Activated CD4-positive, alpha-beta T cell treated with anti-CD3 and anti-CD28 coated beads, Interleukin-2, amount 10 ng/mL, durations not matched to agents 7 days and 5 days (primary cell): ENCODE measurements around the gene CCDC77. TPM values are rescaled to one million over a fixed set of nuclear protein-coding genes. Genes with fewer than 3 reads are reported as not detected.

Experiments
- CTCF ChIA-PET: fragments of 350-600 bp; sonication (Branson Sonifier 250); formaldehyde crosslinking; loops from one replicate; lab custom pipeline; 2021; ENCODE audit warnings: antibody characterized with exemption; lab: Charles Lee
- POLR2A ChIA-PET: fragments of 350-600 bp; sonication (Branson Sonifier 250); formaldehyde crosslinking; loops from one replicate; lab custom pipeline; 2021; ENCODE audit warnings: antibody characterized with exemption; lab: Charles Lee
- DNase-seq: peaks from one replicate; pipeline ENCODE4 v3.0.0-alpha.2; 2020
- H3K27ac Mint-ChIP-seq: one replicate; pipeline ENCODE4 v1.8.0; 2021; ENCODE audit warnings: mild to moderate bottlenecking, moderate library complexity, mixed read lengths
- H3K27me3 Mint-ChIP-seq: one replicate; pipeline ENCODE4 v1.8.0; 2021; ENCODE audit warnings: mixed read lengths
- H3K36me3 Mint-ChIP-seq: one replicate; pipeline ENCODE4 v1.8.0; 2021; ENCODE audit warnings: low read depth, mixed read lengths
- H3K4me1 Mint-ChIP-seq: one replicate; pipeline ENCODE4 v1.8.0; 2021; ENCODE audit warnings: mixed read lengths
- H3K4me3 Mint-ChIP-seq: one replicate; pipeline ENCODE4 v1.8.0; 2021; ENCODE audit warnings: mild to moderate bottlenecking, moderate library complexity, mixed read lengths
- H3K9me3 Mint-ChIP-seq: one replicate; pipeline ENCODE4 v1.8.0; 2021; ENCODE audit warnings: mixed read lengths
- total RNA-seq, 2 experiments: library from RNA; stranded (reverse); gene quantifications; one replicate each; pipeline ENCODE4 v1.2.3, GENCODE V29; 2021

The CCDC77 gene
- total RNA-seq, 2 experiments from 2014 or later = 14.6 TPM

GRCh38 chr12:459050-459429 lies 57.6 kb downstream of the CCDC77 start:
- ChIA-PET CTCF (no interaction called here), POLR2A (no interaction called here)
- Mint-ChIP-seq H3K4me1 (peaks cover 12% of the 10 kb centered on the region), H3K27ac (no peak overlapping the region), H3K4me3 (peak overlapping the region; percentile 68), H3K27me3 (peaks cover 78% of the 10 kb centered on the region), H3K9me3 (no peaks in the 10 kb centered on the region), H3K36me3 (no peaks in the 10 kb centered on the region)
- no peak for DNase-seq

GRCh38 chr12:459430-460258 lies 58.2 kb downstream of the CCDC77 start, which contains the start of gene B4GALNT3:
B4GALNT3 (plus strand) TSS chr12:459939; CDS start chr12:460377, 438 bp downstream.
- H3K4me3 Mint-ChIP-seq = peak within 1 kb of the TSS; percentile 68
- no peaks in the 10 kb centered on the region for H3K9me3 Mint-ChIP-seq
- H3K4me1 Mint-ChIP-seq = peaks cover 12% of the 10 kb centered on the region
- H3K36me3 Mint-ChIP-seq = no peaks in the 10 kb centered on the region
- no peak within 1 kb of the TSS for H3K27ac Mint-ChIP-seq
- ChIA-PET CTCF (no interaction called here), POLR2A (no interaction called here)
- DNase-seq = peak; percentile 26
- H3K27me3 Mint-ChIP-seq = peaks cover 80% of the 10 kb centered on the region

GRCh38 chr12:460261-461230 lies 59.1 kb downstream of the CCDC77 start:
- ChIA-PET CTCF (interaction anchor here (1.0 to 3.8 kb wide), 3 partner anchors 7 to 86 kb away, joined by 5 to 44 read pairs (median 5); no protein-coding TSS in a partner anchor), POLR2A (no interaction called here)
- DNase-seq = peak; percentile 38
- Mint-ChIP-seq H3K27me3 (peaks cover 77% of the 10 kb centered on the region), H3K4me1 (peaks cover 12% of the 10 kb centered on the region), H3K36me3 (no peaks in the 10 kb centered on the region), H3K27ac (no peak overlapping the region), H3K4me3 (peak overlapping the region; percentile 74), H3K9me3 (no peaks in the 10 kb centered on the region)

GRCh38 chr12:461425-461824 lies 60.0 kb downstream of the CCDC77 start:
- no peak for DNase-seq
- Mint-ChIP-seq H3K4me3 (peak overlapping the region; percentile 74), H3K36me3 (no peaks in the 10 kb centered on the region), H3K9me3 (no peaks in the 10 kb centered on the region), H3K4me1 (peaks cover 12% of the 10 kb centered on the region), H3K27ac (no peak overlapping the region), H3K27me3 (peaks cover 69% of the 10 kb centered on the region)
- POLR2A ChIA-PET = no interaction called here
- CTCF ChIA-PET = interaction anchor here (1.0 to 3.8 kb wide), 3 partner anchors 8 to 86 kb away, joined by 5 to 44 read pairs (median 5); no protein-coding TSS in a partner anchor

GRCh38 chr12:462936-463705 lies 61.7 kb downstream of the CCDC77 start:
- CTCF ChIA-PET = interaction anchor here (1.4 to 3.8 kb wide), 4 partner anchors 10 to 84 kb away, joined by 4 to 44 read pairs (median 4); no protein-coding TSS in a partner anchor
- DNase-seq = no peak
- H3K27me3 Mint-ChIP-seq = peaks cover 54% of the 10 kb centered on the region
- H3K27ac Mint-ChIP-seq = no peak overlapping the region
- H3K4me3 Mint-ChIP-seq = no peak overlapping the region
- peaks cover 12% of the 10 kb centered on the region for H3K4me1 Mint-ChIP-seq
- POLR2A ChIA-PET = no interaction called here
- H3K36me3 Mint-ChIP-seq = no peaks in the 10 kb centered on the region
- no peaks in the 10 kb centered on the region for H3K9me3 Mint-ChIP-seq

- DNase-seq = no peak
- Mint-ChIP-seq H3K9me3 (no peaks in the 10 kb centered on the region), H3K36me3 (no peaks in the 10 kb centered on the region), H3K27ac (no peak overlapping the region), H3K4me1 (peaks cover 5% of the 10 kb centered on the region), H3K4me3 (no peak overlapping the region), H3K27me3 (peaks cover 44% of the 10 kb centered on the region)
- CTCF ChIA-PET = interaction anchor here (0.5 to 3.8 kb wide), 5 partner anchors 11 to 247 kb away, joined by 3 to 44 read pairs (median 4); no protein-coding TSS in a partner anchor
- POLR2A ChIA-PET = no interaction called here
Observed at GRCh38 chr12:464484-465267, 63.2 kb downstream of the CCDC77 start.

GRCh38 chr12:466039-466438 lies 64.6 kb downstream of the CCDC77 start:
- Mint-ChIP-seq H3K4me3 (no peak overlapping the region), H3K27me3 (peaks cover 41% of the 10 kb centered on the region), H3K27ac (no peak overlapping the region), H3K4me1 (peaks cover 2% of the 10 kb centered on the region), H3K36me3 (no peaks in the 10 kb centered on the region), H3K9me3 (no peaks in the 10 kb centered on the region)
- ChIA-PET POLR2A (no interaction called here), CTCF (interaction anchor here (0.5 to 5.9 kb wide), 2 partner anchors 13 to 437 kb away, joined by 3 to 28 read pairs; no protein-coding TSS in a partner anchor)
- DNase-seq = no peak

- no peaks in the 10 kb centered on the region for H3K36me3 Mint-ChIP-seq
- peaks cover 34% of the 10 kb centered on the region for H3K27me3 Mint-ChIP-seq
- H3K27ac Mint-ChIP-seq = no peak overlapping the region
- DNase-seq = no peak
- H3K4me1 Mint-ChIP-seq = no peaks in the 10 kb centered on the region
- CTCF ChIA-PET = interaction anchor here (5.9 kb wide), 1 partner anchor 14 kb away, joined by 28 read pairs; no protein-coding TSS in a partner anchor
- no peaks in the 10 kb centered on the region for H3K9me3 Mint-ChIP-seq
- POLR2A ChIA-PET = no interaction called here
- H3K4me3 Mint-ChIP-seq = no peak overlapping the region
Observed at GRCh38 chr12:466762-467161, 65.3 kb downstream of the CCDC77 start.

- no peaks in the 10 kb centered on the region for H3K4me1 Mint-ChIP-seq
- H3K27me3 Mint-ChIP-seq = peaks cover 26% of the 10 kb centered on the region
- no peaks in the 10 kb centered on the region for H3K9me3 Mint-ChIP-seq
- ChIA-PET POLR2A (no interaction called here), CTCF (interaction anchor here (1.0 to 5.9 kb wide), 2 partner anchors 15 to 80 kb away, joined by 3 to 28 read pairs; no protein-coding TSS in a partner anchor)
- H3K4me3 Mint-ChIP-seq = no peak overlapping the region
- no peak for DNase-seq
- no peaks in the 10 kb centered on the region for H3K36me3 Mint-ChIP-seq
- H3K27ac Mint-ChIP-seq = no peak overlapping the region
Observed at GRCh38 chr12:467591-467990, 66.1 kb downstream of the CCDC77 start.

- Mint-ChIP-seq H3K4me1 (no peaks in the 10 kb centered on the region), H3K27ac (no peak overlapping the region), H3K9me3 (no peaks in the 10 kb centered on the region), H3K27me3 (peaks cover 15% of the 10 kb centered on the region), H3K4me3 (no peak overlapping the region), H3K36me3 (no peaks in the 10 kb centered on the region)
- POLR2A ChIA-PET = no interaction called here
- DNase-seq = no peak
- CTCF ChIA-PET = interaction anchor here (1.0 to 5.9 kb wide), 2 partner anchors 16 to 79 kb away, joined by 3 to 28 read pairs; no protein-coding TSS in a partner anchor
Observed at GRCh38 chr12:468671-469389, 67.4 kb downstream of the CCDC77 start.

- no peaks in the 10 kb centered on the region for H3K36me3 Mint-ChIP-seq
- H3K4me1 Mint-ChIP-seq = no peaks in the 10 kb centered on the region
- ChIA-PET CTCF (interaction anchor here (1.1 to 5.9 kb wide), 2 partner anchors 17 to 22 kb away, joined by 3 to 28 read pairs; no protein-coding TSS in a partner anchor), POLR2A (no interaction called here)
- H3K27ac Mint-ChIP-seq = no peak overlapping the region
- H3K4me3 Mint-ChIP-seq = no peak overlapping the region
- no peak for DNase-seq
- no peaks in the 10 kb centered on the region for H3K9me3 Mint-ChIP-seq
- peaks cover 8% of the 10 kb centered on the region for H3K27me3 Mint-ChIP-seq
Observed at GRCh38 chr12:470133-470532, 68.7 kb downstream of the CCDC77 start.
